Stimulated activated CD4-positive, alpha-beta T cell treated with anti-CD3 and anti-CD28 coated beads, Interleukin-4, amount 100 ng/mL, for 48 hours (primary cell): ENCODE measurements around the gene NKD1.
"Not testable (repeated sequence)": the region's sequence is repeated elsewhere in the genome, so short reads cannot be mapped to it uniquely, and the experiment has no call there.

ENCODE experiments used
- DNase-seq, 2 donors: peaks; one replicate each; pipeline ENCODE4 v3.0.0-alpha.2; 2020; ENCODE audit warnings: low read depth in 2 of 2

The NKD1 gene, protein sequence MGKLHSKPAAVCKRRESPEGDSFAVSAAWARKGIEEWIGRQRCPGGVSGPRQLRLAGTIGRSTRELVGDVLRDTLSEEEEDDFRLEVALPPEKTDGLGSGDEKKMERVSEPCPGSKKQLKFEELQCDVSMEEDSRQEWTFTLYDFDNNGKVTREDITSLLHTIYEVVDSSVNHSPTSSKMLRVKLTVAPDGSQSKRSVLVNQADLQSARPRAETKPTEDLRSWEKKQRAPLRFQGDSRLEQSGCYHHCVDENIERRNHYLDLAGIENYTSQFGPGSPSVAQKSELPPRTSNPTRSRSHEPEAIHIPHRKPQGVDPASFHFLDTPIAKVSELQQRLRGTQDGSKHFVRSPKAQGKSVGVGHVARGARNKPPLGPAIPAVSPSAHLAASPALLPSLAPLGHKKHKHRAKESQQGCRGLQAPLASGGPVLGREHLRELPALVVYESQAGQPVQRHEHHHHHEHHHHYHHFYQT

DNA sequence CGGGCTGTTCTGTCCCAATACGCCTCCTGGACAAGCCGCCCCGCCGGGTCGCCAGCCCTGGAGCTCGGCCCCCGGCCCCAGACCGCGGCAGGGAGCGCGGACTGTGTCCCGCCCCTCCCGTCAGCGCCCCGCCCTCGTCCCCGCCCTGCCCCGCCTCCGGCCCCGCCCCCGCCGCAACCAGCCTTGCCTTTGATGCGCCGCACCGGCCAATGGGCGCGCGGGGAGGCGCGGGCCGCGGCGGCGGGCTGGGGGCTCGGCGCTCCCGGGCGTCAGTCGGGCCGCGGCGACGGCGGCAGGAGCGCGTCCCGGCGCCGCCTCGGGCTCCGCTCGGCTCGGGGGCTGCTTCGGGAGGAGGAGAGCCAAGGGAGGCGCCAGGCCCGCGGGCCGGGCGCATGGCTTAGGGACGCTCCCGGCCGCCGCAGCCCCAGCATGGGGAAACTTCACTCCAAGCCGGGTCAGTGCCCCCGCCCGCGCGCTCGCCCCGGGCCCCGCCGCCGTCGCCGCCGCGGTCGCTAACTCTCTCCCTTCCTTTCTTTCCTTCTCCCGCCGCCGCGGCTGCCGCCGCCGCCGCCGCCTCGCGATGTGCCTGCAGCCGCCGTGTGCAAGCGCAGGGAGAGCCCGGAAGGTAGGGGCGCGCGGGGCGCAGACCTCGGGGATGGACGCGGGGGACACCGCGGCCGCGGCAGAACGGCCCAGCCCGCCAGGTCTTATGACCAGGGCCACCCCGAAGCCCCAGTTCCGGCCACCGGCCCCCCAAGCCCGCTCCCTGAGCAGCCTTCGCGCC lies at the start of gene NKD1:
Gene NKD1 (plus strand): TSS at position 272 of the 784 bp plus-strand sequence. CDS start 158 bp downstream, at position 430.
- peak; percentile 60 to 71 for DNase-seq

DNA sequence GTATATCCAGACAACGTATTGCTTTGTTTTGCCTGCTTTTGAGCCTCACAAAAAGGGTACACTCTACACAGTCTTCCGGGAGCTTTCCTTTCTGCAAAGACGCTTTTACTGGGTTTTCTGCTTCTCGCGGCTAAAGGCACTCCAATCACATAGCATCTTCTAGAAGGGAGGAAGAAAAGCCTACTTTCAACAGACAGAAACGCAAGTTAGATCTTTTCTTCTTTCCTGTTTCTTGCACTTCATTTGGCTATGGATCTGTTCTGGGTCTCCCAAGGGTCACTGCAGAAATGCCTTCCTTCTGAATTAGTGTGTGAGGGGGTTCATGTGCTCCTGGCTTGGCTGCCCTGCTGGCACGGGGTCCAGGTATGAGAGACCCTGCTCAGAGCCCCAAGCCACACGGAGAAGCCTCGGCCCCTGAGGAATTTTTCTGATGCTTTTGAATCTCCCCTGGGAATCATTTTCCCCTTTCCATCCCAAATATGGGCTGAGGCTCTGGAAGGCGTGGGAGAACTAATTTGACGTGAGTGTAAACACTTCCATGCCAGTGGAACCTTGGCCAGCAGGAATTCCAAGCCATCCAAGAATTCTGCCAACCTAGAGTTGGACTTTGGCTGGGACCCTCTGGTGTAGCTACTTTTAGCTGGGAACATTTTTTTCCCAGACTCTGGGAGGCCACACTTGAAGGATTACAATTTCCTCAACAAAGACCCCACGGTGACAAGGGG lies 49.6 kb upstream of the NKD1 start:
- no peak for DNase-seq

DNA sequence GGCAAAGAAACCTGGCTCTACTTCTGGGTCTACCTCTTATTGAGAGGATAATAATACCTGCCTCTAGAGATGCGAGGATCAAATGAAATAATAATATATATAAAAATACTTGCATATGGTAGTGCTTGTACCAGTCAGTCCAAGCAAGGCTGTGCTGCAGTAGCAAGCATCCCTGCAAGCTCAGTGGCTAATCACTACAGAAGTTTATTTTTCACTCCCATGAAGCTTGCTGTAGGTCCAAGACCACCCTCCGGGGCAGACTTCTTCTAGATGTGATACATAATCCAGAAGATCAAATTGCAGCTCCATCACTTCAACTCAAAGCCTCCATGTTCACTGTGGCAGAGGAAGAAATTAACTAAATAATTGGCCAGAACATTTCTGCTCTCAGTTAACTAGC lies 48.9 kb upstream of the NKD1 start:
- DNase-seq, result no peak

DNA sequence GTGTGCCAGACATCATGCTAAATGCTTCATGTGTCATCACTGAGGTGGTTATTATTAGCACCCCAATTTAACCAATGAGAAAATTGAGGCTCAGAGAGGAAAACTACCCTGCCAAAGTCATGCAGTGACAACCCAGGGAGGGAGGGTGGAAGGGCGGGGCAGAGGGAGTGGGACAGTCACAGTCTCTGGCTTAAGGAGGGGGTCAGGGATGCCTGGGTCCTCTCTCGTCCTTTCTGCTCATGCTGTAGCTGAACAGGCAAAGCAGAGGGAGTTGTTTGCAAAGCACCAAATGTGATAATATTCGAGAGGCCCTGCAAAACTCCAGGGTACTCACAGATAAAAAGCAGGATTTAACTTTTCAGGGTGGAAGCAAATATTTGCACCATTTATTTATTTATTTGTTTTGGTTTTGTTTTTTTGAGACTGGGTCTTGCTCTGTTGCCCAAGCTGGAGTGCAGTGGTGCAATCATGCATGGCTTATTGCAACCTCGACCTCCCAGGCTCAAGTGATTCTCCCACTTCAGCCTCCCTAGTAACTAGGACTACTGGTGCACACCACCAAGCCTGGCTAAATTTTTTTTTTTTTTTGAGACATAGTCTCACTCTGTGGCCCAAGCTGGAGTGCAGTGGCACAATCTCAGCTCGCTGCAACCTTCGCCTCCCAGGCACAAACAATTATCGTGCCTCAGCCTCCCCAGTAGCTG lies 47.9 kb upstream of the NKD1 start:
- DNase-seq, result no peak

DNA sequence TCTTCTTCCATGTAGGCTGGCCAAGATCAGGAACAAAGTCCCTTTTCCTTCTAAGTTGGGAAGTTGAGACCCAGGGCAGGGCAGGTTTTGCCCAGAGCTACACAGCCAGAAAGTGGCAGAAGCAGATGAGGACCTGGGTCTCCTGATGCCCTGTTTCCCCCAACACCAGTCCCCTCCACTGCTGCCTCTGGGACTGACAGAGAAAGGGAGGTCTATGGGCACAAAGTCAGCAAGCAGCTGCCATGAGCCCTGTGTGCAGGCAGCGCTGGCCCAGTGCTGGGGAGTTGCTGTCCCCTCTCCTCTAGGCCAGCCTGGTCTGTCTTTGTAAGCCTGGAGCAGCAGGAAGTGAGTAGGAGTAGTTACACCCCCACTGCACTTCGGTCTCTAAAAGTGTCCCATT lies 46.9 kb upstream of the NKD1 start:
- no peak for DNase-seq

DNA sequence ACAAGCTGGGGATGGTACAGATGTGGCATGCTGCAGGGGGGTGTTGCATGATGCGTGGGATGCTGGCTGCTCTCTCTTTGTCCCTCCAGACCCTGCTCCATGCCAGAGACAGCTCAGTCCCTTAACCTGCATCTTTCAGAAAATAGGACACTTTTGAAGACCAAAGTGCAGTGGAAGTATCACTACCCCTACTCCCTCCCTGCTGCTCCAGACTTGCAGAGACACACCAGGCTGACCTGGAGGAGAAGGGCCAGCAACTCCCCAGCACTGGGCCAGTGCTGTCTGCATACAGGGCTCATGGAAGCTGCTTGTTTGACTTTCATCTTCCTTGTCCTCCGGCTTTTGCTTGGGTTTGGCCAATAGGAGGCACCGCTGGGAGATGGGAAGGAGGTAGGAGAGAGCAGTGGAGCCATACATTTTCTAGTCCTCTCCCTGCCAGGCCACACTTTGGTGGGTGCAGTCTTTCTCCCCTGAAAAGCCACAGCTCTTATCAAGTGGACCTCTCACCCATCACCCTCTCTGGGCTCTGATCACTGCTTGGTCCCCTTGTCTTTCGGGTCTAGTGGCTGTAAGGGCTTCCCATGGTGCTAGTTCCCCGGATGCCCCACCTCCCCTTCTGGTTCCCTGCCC lies 46.1 kb upstream of the NKD1 start:
- DNase-seq, result no peak

DNA sequence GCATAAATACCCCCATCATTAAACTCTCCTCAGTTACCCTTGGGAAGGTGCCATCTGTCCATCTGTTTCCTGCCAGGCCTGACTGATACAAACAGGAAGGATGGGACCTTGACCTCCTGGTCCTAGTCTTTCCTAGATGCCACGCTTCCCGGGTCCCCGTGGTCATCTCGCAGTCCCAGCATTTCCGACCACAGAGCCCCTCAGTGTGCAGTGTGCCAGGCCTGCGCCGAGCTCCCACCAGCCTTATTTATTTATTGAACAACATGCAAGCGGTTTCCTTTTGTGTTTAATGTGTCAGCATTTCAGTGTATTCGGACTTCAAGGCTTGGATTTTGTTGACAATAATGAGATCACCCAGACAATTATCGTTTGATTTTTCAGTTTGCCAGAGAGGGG lies 45.6 kb upstream of the NKD1 start:
- no peak for DNase-seq

DNA sequence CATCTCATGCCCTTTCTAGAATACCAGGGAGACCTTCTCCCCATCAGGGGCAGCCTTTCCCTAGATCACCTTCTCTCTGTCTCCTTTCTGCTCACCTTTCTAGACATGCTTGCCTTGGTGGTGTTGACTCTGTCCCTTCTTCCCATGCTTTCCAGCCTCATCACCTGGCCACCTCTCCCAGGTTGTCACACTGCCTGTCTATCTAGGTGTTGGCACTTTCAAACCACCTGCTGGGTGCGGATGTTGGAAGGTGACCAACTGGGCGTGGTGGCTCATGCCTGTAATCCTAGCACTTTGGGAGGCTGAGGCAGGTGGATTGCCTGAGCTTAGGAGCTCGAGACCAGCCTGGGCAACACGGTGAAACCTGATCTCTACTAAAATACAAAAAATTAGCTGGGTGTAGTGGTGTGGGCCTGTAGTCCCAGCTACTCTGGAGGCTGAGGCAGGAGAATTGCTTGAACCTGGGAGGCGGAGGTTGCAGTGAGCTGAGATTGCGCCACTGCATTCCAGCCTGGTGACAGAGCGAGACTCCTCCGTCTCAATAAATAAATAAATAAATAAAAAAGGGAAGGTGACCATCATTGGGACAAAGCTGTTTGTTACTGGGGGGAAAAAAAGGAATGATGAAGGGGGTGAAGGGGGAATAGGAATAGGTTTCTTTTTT lies 44.2 kb upstream of the NKD1 start:
- not testable (repeated sequence) for DNase-seq

DNA sequence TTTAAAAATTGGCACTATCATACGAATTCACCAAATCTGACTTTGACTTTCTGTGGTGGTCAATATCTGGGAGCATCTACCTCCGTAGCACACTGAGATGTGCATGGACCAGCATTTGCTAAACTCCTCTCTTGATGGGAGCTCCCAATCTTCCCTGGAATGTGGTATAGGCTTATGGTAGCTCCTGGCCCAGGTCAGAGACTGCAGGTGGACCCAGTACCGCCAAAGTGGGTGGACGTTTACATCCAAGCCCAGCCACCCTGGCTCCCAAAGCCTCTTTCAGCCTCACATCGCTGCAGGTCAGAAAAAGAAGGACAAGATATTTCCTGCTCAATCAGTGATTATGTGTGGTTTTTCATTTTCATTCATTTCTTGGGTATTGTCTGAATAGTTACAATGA lies 43.1 kb upstream of the NKD1 start:
- DNase-seq, result no peak

DNA sequence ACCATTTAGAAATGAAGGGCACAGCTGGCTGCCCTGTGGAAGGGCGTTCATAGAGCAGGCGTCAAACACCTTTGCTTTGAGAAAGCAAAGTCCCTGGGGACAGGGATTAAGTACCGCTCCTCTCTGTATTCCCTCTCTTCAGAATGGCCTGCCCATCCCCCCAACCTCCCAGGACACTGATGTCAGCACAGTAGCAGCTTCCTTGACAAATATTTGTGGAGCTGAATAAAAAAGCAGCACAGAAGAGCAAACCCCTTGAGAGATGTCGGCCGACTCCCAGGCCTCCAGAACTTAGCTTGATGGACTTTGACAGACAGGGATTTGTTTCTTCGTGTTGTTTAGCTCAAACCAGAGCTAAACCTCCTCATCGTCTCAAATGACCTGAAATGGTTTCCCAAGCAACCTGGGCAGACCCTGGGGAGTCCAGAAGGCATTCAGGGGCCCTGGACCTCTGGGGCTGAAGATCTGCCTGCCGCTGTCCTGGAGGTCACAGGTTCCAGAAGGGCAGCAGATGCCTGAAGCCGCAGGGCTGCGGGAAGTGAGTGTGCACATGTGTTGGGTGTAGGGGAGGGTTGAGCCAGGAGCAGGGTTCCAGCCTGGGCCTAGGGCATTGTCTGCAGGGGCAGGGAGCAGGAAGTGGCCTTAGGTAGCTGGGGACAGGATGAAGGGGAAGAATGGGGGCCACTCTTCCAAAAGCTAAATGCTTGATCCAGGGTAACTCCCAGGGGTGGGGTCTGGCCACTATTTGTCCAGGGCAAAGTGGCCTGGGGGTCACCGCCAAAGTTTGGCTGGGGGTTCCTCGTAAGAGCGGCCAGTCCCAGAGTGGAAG lies 42.3 kb upstream of the NKD1 start:
- DNase-seq, result no peak

DNA sequence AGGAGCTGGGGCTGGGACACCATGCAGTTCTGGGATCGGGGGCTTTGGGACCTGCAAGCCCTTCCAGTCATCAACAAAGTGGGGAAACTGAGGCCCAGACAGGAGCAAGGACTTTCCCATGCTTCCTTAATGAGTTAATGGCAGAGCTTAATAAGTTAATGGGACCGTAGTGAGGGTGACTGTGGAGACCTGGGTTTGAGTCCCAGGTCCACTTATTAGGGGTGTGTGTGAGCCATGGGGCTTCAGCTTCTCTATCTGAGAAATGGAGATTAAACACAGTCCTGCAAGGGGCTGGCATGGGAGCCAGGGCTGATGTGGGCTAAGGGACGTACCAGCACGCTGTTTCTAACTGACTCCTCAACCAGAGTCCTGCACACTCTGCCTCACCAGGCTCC lies 41.7 kb upstream of the NKD1 start:
- DNase-seq, result no peak

DNA sequence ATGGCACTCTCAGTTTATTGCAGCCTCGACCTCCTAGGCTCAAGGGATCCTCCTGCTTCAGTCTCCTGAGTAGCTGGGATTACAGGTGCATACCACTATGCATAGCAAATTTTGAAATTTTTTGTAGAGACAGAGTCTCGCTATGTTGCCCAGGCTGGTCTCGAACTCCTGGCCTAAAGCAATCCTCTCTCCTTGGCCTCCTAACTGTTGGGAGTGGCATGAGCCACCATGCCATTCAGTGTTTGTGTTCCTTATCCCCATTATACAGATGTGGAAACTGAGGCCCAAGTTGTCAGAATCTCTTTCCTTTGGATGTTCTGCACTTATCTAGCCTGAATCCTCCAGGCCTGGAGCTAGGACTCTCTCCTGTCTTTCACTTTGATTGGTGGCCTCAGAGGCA lies 40.8 kb upstream of the NKD1 start:
- DNase-seq, result no peak

DNA sequence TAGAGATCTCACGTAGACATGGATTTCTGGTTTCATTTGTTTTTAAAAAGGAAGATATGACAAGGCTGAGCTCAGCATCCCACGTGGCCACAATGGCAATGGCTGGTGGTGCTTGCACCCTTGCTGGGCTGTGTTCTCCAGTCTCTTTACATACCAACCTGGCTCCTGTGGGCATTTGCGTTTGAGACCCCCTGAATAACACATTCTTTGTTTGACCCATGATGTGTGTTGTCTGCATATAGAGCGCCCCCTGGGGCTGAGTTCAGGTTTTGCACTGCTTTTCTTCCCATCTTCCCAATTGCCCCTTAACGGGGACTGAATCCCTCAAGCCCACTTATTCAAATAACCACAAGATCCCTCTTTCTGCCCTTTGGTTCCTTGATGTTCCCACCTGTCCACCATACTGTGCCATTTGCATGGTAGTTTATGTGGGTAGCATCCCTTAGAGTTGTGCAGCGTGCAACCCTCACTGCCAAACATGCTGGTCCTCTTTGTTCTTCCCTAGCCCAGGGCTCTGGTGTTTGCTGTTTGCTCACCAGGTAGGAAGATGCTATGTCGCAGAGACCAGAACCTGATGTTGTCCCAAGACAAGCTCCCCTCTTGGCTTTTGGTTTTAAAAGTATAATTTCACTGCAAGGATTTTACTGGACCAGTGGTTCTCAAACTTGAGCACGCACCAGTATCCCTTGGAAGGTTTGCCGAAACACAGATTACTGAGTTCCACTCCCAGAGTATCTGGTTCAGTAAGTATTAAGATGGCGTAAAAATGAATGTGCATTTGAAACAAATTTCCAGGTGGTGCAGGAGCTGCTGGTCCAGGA lies 38.5 kb upstream of the NKD1 start:
- DNase-seq, result peak; percentile 16 to 35

DNA sequence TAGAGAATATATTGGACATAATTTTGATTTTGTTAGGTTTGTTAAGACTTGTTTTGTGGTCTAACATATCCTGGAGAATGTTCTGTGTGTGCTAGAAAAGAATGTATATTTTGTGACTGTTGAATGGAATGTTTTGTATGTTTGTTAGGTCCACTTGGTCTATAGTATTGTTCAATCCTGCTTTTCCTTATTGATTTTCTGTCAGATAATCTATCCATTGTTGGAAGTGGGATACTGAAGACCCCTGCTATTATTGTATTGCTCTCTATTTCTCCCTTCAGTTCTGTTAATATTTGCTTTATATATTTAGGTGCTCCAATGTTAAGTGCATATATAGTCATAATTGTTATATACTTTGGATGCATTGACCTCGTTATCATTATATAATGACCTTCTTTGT lies 33.0 kb upstream of the NKD1 start:
- no peak for DNase-seq

DNA sequence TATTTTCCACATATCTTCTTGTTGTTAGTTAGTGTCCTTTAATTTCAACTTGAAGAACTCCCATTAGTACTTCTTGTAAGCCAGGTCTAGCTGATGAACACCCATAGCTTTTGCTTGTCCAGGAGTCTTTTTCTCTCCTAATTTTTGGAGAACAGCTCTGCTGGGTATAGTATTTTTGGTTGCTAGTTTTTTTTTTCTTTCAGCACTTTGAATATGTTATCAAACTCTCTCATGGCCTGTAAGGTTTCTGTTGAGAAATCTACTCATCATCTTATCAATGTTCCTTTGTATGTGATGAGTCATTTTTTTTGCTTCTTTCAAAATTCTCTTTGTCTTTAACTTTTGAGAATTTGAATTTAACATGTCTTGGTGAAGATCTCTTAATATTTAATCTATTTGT lies 31.8 kb upstream of the NKD1 start:
- no peak for DNase-seq

DNA sequence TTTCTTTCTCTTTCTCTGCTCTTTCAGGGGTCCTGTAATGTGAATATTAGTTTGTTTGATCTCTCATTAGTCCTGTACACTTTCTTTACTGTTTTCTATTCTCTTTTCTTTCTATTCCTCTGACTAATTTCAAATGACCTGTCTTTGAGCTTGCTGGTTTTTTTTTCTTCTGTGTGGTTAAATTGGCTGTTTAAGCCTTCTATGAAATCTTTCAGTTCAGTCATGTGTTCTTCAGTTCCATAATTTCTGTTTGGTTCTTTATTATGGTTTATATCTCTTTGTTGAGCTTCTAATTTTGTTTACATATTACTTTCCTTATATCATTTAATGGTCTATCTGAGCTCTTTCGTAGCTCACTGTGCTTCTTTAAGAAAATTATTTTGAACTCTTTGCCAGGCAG lies 31.3 kb upstream of the NKD1 start:
- no peak for DNase-seq

DNA sequence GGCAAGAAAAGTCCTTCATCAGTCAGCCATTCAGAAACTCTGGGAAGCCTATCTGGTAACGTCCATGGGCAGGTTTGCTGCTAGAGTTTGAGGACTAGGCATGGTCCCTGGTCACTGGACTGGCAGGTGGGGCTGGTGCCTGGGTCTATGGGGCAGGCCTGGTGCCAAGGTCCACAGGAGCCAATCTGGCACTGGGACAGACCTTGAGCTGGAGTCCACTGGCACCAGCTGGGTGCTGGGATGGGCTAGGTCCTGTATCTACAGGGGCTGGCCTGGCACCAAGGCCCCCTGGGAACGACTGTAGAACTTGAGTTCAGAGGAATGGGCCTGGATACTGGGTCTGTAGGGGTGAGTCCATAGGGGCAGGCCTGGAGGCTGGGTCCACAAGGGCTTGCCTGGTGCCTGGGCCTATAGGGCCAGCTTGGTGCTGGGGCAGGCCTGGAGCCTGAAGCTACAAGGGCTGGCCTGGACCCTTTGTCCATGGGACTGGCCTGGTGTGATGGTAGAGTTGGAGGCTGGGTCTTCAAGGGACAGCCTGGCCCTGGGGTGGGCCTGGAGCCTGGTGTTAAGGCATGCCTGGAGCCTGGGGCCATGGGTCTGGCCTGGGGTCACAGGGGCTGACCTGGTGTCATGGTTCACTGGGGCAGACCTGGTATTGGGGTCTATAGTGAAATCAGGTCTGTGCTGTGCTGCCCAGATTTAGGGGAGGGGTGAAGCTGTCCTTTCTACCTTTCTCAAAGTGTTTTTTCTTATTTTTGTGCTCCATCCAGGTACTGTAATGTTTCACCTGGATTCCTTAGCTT lies 30.5 kb upstream of the NKD1 start:
- no peak for DNase-seq

DNA sequence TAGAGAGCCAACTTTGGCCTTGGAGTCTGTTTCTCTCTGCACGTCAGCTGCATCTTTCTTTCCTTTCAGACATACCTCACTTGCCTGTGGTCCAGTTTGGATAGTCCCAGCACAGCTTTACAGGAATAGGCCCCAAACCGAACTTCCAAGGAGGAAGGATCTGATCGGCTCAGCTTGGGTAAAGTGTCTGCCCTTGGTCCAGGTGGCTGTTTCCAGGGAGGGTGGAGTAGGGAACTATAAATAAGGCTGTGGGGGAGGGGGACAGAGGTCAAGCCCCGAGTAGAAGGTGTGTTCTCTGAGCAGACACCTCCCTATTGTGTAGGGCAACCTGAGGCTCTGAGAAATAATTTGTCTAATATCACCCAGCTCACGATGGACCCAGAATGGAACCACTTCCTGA lies 29.2 kb upstream of the NKD1 start:
- no peak for DNase-seq
